ENCODE data around the gene OGDH.

Gene OGDH

GRCh38 chr7:44568771-44569560 lies 37.5 kb upstream of the OGDH start:
- H2AFZ ChIP-seq (ENCODE audit: low read depth, low read length): no peak overlapping the region
- H2BK15ac ChIP-seq (ENCODE audit: low read depth, poor library complexity, severe bottlenecking): no peak overlapping the region
- DNase-seq: no peak
- no peak overlapping the region for H2BK120ac ChIP-seq (ENCODE audit: low read depth, low read length)
- no peak overlapping the region for H4K8ac ChIP-seq (ENCODE audit: low read length)
- H3K79me1 ChIP-seq (replicated peaks; ENCODE audit: low read length, poor library complexity, severe bottlenecking): peaks cover 48% of the 10 kb centered on the region
- H3K4me3 ChIP-seq (ENCODE audit: insufficient read depth in 1 of 2, low read depth in 1 of 2, low read length in 2 of 2): no peak overlapping the region
- peaks cover 85 to 87% of the 10 kb centered on the region in 2 experiments for H3K36me3 ChIP-seq (ENCODE audit: control insufficient read depth in 1 of 2, insufficient read depth in 2 of 2, low read depth in 1 of 2, low read length in 2 of 2)
- H2BK5ac ChIP-seq (ENCODE audit: low read depth, low read length, poor library complexity, severe bottlenecking): no peak overlapping the region
- H2AK5ac ChIP-seq (ENCODE audit: low read length, severe bottlenecking): no peak overlapping the region
- no peak overlapping the region for H3K4ac ChIP-seq (ENCODE audit: low read depth in 1 of 2, low read length in 2 of 2)
- no peaks in the 10 kb centered on the region for H3K9me3 ChIP-seq (ENCODE audit: control insufficient read depth, low read length)
- no peak overlapping the region for H2BK12ac ChIP-seq (ENCODE audit: low read length in 2 of 2)
- H3K4me2 ChIP-seq (ENCODE audit: low read length, poor library complexity, severe bottlenecking): no peak overlapping the region
- H3K18ac ChIP-seq (ENCODE audit: low read depth in 1 of 2, low read length in 2 of 2): no peak overlapping the region
- no peak overlapping the region for H4K91ac ChIP-seq (ENCODE audit: low read length)
- no peaks in the 10 kb centered on the region for H3K27me3 ChIP-seq (ENCODE audit: control insufficient read depth in 1 of 2, insufficient read depth in 1 of 2, low read length in 2 of 2)
- no peak overlapping the region for H3K23ac ChIP-seq (ENCODE audit: low read length in 2 of 2)
- no peak overlapping the region for H3K9ac ChIP-seq (ENCODE audit: low read length)
- no peak overlapping the region for H3K27ac ChIP-seq (ENCODE audit: low read length, poor library complexity, severe bottlenecking)
- WGBS: 97% methylated on average over 17 of the region's 17 CpGs
- H3K4me1 ChIP-seq (ENCODE audit: control insufficient read depth, insufficient read depth, low read depth, low read length): peaks cover 5% of the 10 kb centered on the region
- no peak overlapping the region for H3K14ac ChIP-seq (ENCODE audit: low read length in 2 of 2)

GRCh38 chr7:44569959-44570358 lies 36.5 kb upstream of the OGDH start:
- no peak overlapping the region for H3K4me3 ChIP-seq (ENCODE audit: insufficient read depth in 1 of 2, low read depth in 1 of 2, low read length in 2 of 2)
- H4K8ac ChIP-seq (ENCODE audit: low read length): no peak overlapping the region
- H3K36me3 ChIP-seq (ENCODE audit: control insufficient read depth in 1 of 2, insufficient read depth in 2 of 2, low read depth in 1 of 2, low read length in 2 of 2): peaks cover 79 to 80% of the 10 kb centered on the region in 2 experiments
- peaks cover 44% of the 10 kb centered on the region for H3K79me1 ChIP-seq (replicated peaks; ENCODE audit: low read length, poor library complexity, severe bottlenecking)
- no peak overlapping the region for H2AFZ ChIP-seq (ENCODE audit: low read depth, low read length)
- H3K9me3 ChIP-seq (ENCODE audit: control insufficient read depth, low read length): no peaks in the 10 kb centered on the region
- no peak overlapping the region for H3K18ac ChIP-seq (ENCODE audit: low read depth in 1 of 2, low read length in 2 of 2)
- H3K9ac ChIP-seq (ENCODE audit: low read length): no peak overlapping the region
- no peak for DNase-seq
- no peak overlapping the region for H3K4ac ChIP-seq (ENCODE audit: low read depth in 1 of 2, low read length in 2 of 2)
- no peak overlapping the region for H2BK12ac ChIP-seq (ENCODE audit: low read length in 2 of 2)
- no peak overlapping the region for H2AK5ac ChIP-seq (ENCODE audit: low read length, severe bottlenecking)
- no peak overlapping the region for H3K27ac ChIP-seq (ENCODE audit: low read length, poor library complexity, severe bottlenecking)
- H2BK15ac ChIP-seq (ENCODE audit: low read depth, poor library complexity, severe bottlenecking): no peak overlapping the region
- H3K4me2 ChIP-seq (ENCODE audit: low read length, poor library complexity, severe bottlenecking): no peak overlapping the region
- H3K27me3 ChIP-seq (ENCODE audit: control insufficient read depth in 1 of 2, insufficient read depth in 1 of 2, low read length in 2 of 2): no peaks in the 10 kb centered on the region
- no peak overlapping the region for H3K23ac ChIP-seq (ENCODE audit: low read length in 2 of 2)
- 99% methylated on average over 9 of the region's 9 CpGs for WGBS
- no peak overlapping the region for H2BK5ac ChIP-seq (ENCODE audit: low read depth, low read length, poor library complexity, severe bottlenecking)
- H3K4me1 ChIP-seq (ENCODE audit: control insufficient read depth, insufficient read depth, low read depth, low read length): peaks cover 10% of the 10 kb centered on the region
- H2BK120ac ChIP-seq (ENCODE audit: low read depth, low read length): no peak overlapping the region
- H3K14ac ChIP-seq (ENCODE audit: low read length in 2 of 2): no peak overlapping the region
- H4K91ac ChIP-seq (ENCODE audit: low read length): no peak overlapping the region

GRCh38 chr7:44572771-44573170 lies 33.7 kb upstream of the OGDH start:
- H3K9me3 ChIP-seq (ENCODE audit: control insufficient read depth, low read length): no peaks in the 10 kb centered on the region
- peak overlapping the region; percentile 73 for H3K4me2 ChIP-seq (ENCODE audit: low read length, poor library complexity, severe bottlenecking)
- H3K14ac ChIP-seq (ENCODE audit: low read length in 2 of 2): no peak overlapping the region
- peaks cover 41% of the 10 kb centered on the region for H3K79me1 ChIP-seq (replicated peaks; ENCODE audit: low read length, poor library complexity, severe bottlenecking)
- H4K91ac ChIP-seq (ENCODE audit: low read length): no peak overlapping the region
- no peak overlapping the region for H2BK12ac ChIP-seq (ENCODE audit: low read length in 2 of 2)
- no peak overlapping the region for H2BK15ac ChIP-seq (ENCODE audit: low read depth, poor library complexity, severe bottlenecking)
- H3K4me3 ChIP-seq (ENCODE audit: insufficient read depth in 1 of 2, low read depth in 1 of 2, low read length in 2 of 2): peak overlapping the region in 1 of 2 experiments; percentile 95
- no peak overlapping the region for H4K8ac ChIP-seq (ENCODE audit: low read length)
- no peak overlapping the region for H2BK120ac ChIP-seq (ENCODE audit: low read depth, low read length)
- no peak for DNase-seq
- peaks cover 56 to 72% of the 10 kb centered on the region in 2 experiments for H3K36me3 ChIP-seq (ENCODE audit: control insufficient read depth in 1 of 2, insufficient read depth in 2 of 2, low read depth in 1 of 2, low read length in 2 of 2)
- no peak overlapping the region for H2AFZ ChIP-seq (ENCODE audit: low read depth, low read length)
- H3K9ac ChIP-seq (ENCODE audit: low read length): peak overlapping the region; percentile 94
- H3K23ac ChIP-seq (ENCODE audit: low read length in 2 of 2): no peak overlapping the region
- no peak overlapping the region for H3K27ac ChIP-seq (ENCODE audit: low read length, poor library complexity, severe bottlenecking)
- no peaks in the 10 kb centered on the region for H3K27me3 ChIP-seq (ENCODE audit: control insufficient read depth in 1 of 2, insufficient read depth in 1 of 2, low read length in 2 of 2)
- H3K4ac ChIP-seq (ENCODE audit: low read depth in 1 of 2, low read length in 2 of 2): no peak overlapping the region
- no peak overlapping the region for H2AK5ac ChIP-seq (ENCODE audit: low read length, severe bottlenecking)
- H3K4me1 ChIP-seq (ENCODE audit: control insufficient read depth, insufficient read depth, low read depth, low read length): peaks cover 10% of the 10 kb centered on the region
- no peak overlapping the region for H2BK5ac ChIP-seq (ENCODE audit: low read depth, low read length, poor library complexity, severe bottlenecking)
- WGBS: 80% methylated on average over 5 of the region's 5 CpGs
- H3K18ac ChIP-seq (ENCODE audit: low read depth in 1 of 2, low read length in 2 of 2): no peak overlapping the region

- peak within 1 kb of the TSS; percentile 60 for H2AFZ ChIP-seq (ENCODE audit: low read depth, low read length)
- peak within 1 kb of the TSS in 1 of 2 experiments; percentile 85 for H3K14ac ChIP-seq (ENCODE audit: low read length in 2 of 2)
- H2AK5ac ChIP-seq (ENCODE audit: low read length, severe bottlenecking): peak within 1 kb of the TSS; percentile 29
- H4K8ac ChIP-seq (ENCODE audit: low read length): peak within 1 kb of the TSS; percentile 97
- peaks cover 10% of the 10 kb centered on the region for H3K4me1 ChIP-seq (ENCODE audit: control insufficient read depth, insufficient read depth, low read depth, low read length)
- under 1% methylated on average over 74 of the region's 74 CpGs for WGBS
- H3K79me1 ChIP-seq (replicated peaks; ENCODE audit: low read length, poor library complexity, severe bottlenecking): peaks cover 39% of the 10 kb centered on the region
- H2BK15ac ChIP-seq (ENCODE audit: low read depth, poor library complexity, severe bottlenecking): no peak within 1 kb of the TSS
- peak within 1 kb of the TSS; percentile 69 for H3K27ac ChIP-seq (ENCODE audit: low read length, poor library complexity, severe bottlenecking)
- DNase-seq: peak; percentile 96
- peaks cover 52 to 71% of the 10 kb centered on the region in 2 experiments for H3K36me3 ChIP-seq (ENCODE audit: control insufficient read depth in 1 of 2, insufficient read depth in 2 of 2, low read depth in 1 of 2, low read length in 2 of 2)
- no peaks in the 10 kb centered on the region for H3K9me3 ChIP-seq (ENCODE audit: control insufficient read depth, low read length)
- H2BK12ac ChIP-seq (ENCODE audit: low read length in 2 of 2): no peak within 1 kb of the TSS
- H3K4me2 ChIP-seq (ENCODE audit: low read length, poor library complexity, severe bottlenecking): peak within 1 kb of the TSS; percentile 87
- H2BK5ac ChIP-seq (ENCODE audit: low read depth, low read length, poor library complexity, severe bottlenecking): peak within 1 kb of the TSS; percentile 59
- H3K27me3 ChIP-seq (ENCODE audit: control insufficient read depth in 1 of 2, insufficient read depth in 1 of 2, low read length in 2 of 2): no peaks in the 10 kb centered on the region
- peak within 1 kb of the TSS in 1 of 2 experiments; percentile 23 for H3K23ac ChIP-seq (ENCODE audit: low read length in 2 of 2)
- no peak within 1 kb of the TSS for H2BK120ac ChIP-seq (ENCODE audit: low read depth, low read length)
- peak within 1 kb of the TSS; percentile 94 for H3K9ac ChIP-seq (ENCODE audit: low read length)
- peak within 1 kb of the TSS; percentile 75 to 94 for H3K4ac ChIP-seq (ENCODE audit: low read depth in 1 of 2, low read length in 2 of 2)
- peak within 1 kb of the TSS; percentile 84 to 85 for H3K18ac ChIP-seq (ENCODE audit: low read depth in 1 of 2, low read length in 2 of 2)
- peak within 1 kb of the TSS; percentile 88 to 95 for H3K4me3 ChIP-seq (ENCODE audit: insufficient read depth in 1 of 2, low read depth in 1 of 2, low read length in 2 of 2)
- peak within 1 kb of the TSS; percentile 78 for H4K91ac ChIP-seq (ENCODE audit: low read length)
Measured at GRCh38 chr7:44573464-44574286, 32.8 kb upstream of the OGDH start, which contains the start of gene DDX56. Gene DDX56, minus strand, starts transcription at chr7:44573908. Its CDS starts 13 bp downstream, at chr7:44573895.

All from mesenchymal stem cell (in vitro differentiated cells and primary cell).